Subcutaneous adipose tissue (tissue), 4 donors: ENCODE results near the gene DAB2IP. TPM values are rescaled to one million over a fixed set of nuclear protein-coding genes. Genes with fewer than 3 reads are reported as not detected.

Source experiments
- CTCF ChIP-seq: fragments of 450-650 bp; IDR thresholded peaks from one replicate; pipeline ENCODE4 v1.5.1; 2016; ENCODE audit warnings: low read depth, mild to moderate bottlenecking, control low read depth, antibody characterized with exemption, moderate library complexity
- total RNA-seq, 4 donors: library from RNA; depleted of rRNA; stranded (reverse); fragments of >200 nt; gene quantifications; one replicate each; pipeline ENCODE4 v1.1.0, GENCODE V29; 2016

DAB2IP gene
- total RNA-seq = 10 to 100 TPM in 3 of 4 donors, 1 to 10 TPM in 1; 6.3 to 57.5 (median 32.8) TPM

GRCh38 chr9:121651295-121652020, at the start of gene DAB2IP:
Gene DAB2IP (plus strand): TSS chr9:121651634. CDS start chr9:121651776, 142 bp downstream.
- TF ChIP-seq CTCF = no peak

- no peak for TF ChIP-seq CTCF
Observed at GRCh38 chr9:121603028-121603427, 48.4 kb upstream of the DAB2IP start.

GRCh38 chr9:121604242-121604641, 47.2 kb upstream of the DAB2IP start:
- no peak for TF ChIP-seq CTCF

GRCh38 chr9:121604654-121605053, 46.8 kb upstream of the DAB2IP start:
- TF ChIP-seq CTCF = no peak

- no peak for TF ChIP-seq CTCF
Observed at GRCh38 chr9:121607434-121608167, 43.8 kb upstream of the DAB2IP start.

GRCh38 chr9:121608168-121608853, 43.1 kb upstream of the DAB2IP start:
- no peak for TF ChIP-seq CTCF
